Activated B cell treated with CpG ODN at 0.5 μM for 24 hours (primary cell): Measurements from ENCODE around the gene NPR1. TPM values are rescaled to one million over a fixed set of nuclear protein-coding genes. Genes with fewer than 3 reads are reported as not detected.
A peak's percentile ranks its signal among the peaks of the same experiment; 100 is the strongest.

Experiments used
- ATAC-seq: fragments of 200-7000 bp; cut with Tn5 transposase; one replicate; pipeline ENCODE4 v1.10.0; 2021; ENCODE audit warnings: low read depth, mild to moderate bottlenecking, moderate library complexity
- CTCF ChIA-PET: fragments of 350-600 bp; sonication (Branson Sonifier 250); formaldehyde crosslinking; loops from one replicate; lab custom pipeline; 2021; ENCODE audit warnings: antibody characterized with exemption; lab: Charles Lee
- POLR2A ChIA-PET: fragments of 350-600 bp; sonication (Branson Sonifier 250); formaldehyde crosslinking; loops from one replicate; lab custom pipeline; 2021; ENCODE audit warnings: antibody characterized with exemption; lab: Charles Lee
- DNase-seq: peaks from one replicate; pipeline ENCODE4 v3.0.0; 2022
- H3K27ac Mint-ChIP-seq: one replicate; pipeline ENCODE4 v1.8.0; 2020; ENCODE audit warnings: mixed read lengths
- H3K27me3 Mint-ChIP-seq: one replicate; pipeline ENCODE4 v1.8.0; 2021; ENCODE audit warnings: mixed read lengths
- H3K36me3 Mint-ChIP-seq: one replicate; pipeline ENCODE4 v1.8.0; 2021; ENCODE audit warnings: low read depth, mixed read lengths
- H3K4me1 Mint-ChIP-seq: one replicate; pipeline ENCODE4 v1.8.0; 2021; ENCODE audit warnings: mixed read lengths
- H3K4me3 Mint-ChIP-seq: one replicate; pipeline ENCODE4 v1.8.0; 2020; ENCODE audit warnings: mild to moderate bottlenecking, mixed read lengths
- H3K9me3 Mint-ChIP-seq: one replicate; pipeline ENCODE4 v1.8.0; 2020; ENCODE audit warnings: mixed read lengths
- CTCF ChIP-seq: fragments of 200-600 bp; IDR thresholded peaks from one replicate; pipeline ENCODE4 v1.8.0; 2022; ENCODE audit warnings: antibody characterized with exemption, mild to moderate bottlenecking
- intact Hi-C: fragments of 100-400 bp; cut with micrococcal nuclease; formaldehyde crosslinking; loops from one replicate; pipeline ENCODE4 v1.15.1; 2024
- total RNA-seq: library from RNA; stranded (reverse); gene quantifications from 2 replicates; pipeline ENCODE4 v1.2.3, GENCODE V29; 2022

Gene NPR1
- total RNA-seq, 1 donor from 2014 or later: 0.82 TPM

GRCh38 chr1:153642161-153642560, 36.3 kb upstream of the NPR1 start:
- H3K36me3 Mint-ChIP-seq: peaks cover 96% of the 10 kb centered on the region
- intact Hi-C loops: no loop called here
- no peaks in the 10 kb centered on the region for H3K27me3 Mint-ChIP-seq
- H3K4me1 Mint-ChIP-seq: peaks cover 15% of the 10 kb centered on the region
- H3K4me3 Mint-ChIP-seq: no peak overlapping the region
- no peak for ATAC-seq
- CTCF ChIA-PET: interaction anchor here (0.7 kb wide), 1 partner anchor 30 kb away, joined by 3 read pairs; no protein-coding TSS in a partner anchor
- POLR2A ChIA-PET: interaction anchor here (0.6 to 1.5 kb wide), 2 partner anchors 9 to 70 kb away, joined by 4 to 6 read pairs; no protein-coding TSS in a partner anchor
- TF ChIP-seq CTCF: no peak
- H3K27ac Mint-ChIP-seq: no peak overlapping the region
- no peaks in the 10 kb centered on the region for H3K9me3 Mint-ChIP-seq
- DNase-seq: no peak

GRCh38 chr1:153643100-153643499, 35.4 kb upstream of the NPR1 start:
- ATAC-seq: no peak
- TF ChIP-seq CTCF: no peak
- Mint-ChIP-seq H3K4me3 (no peak overlapping the region), H3K27ac (no peak overlapping the region), H3K9me3 (no peaks in the 10 kb centered on the region), H3K27me3 (no peaks in the 10 kb centered on the region), H3K36me3 (peaks cover 91% of the 10 kb centered on the region), H3K4me1 (peaks cover 11% of the 10 kb centered on the region)
- intact Hi-C loops: no loop called here
- ChIA-PET POLR2A (interaction anchor here (1.1 to 2.4 kb wide), 5 partner anchors 9 to 108 kb away, joined by 3 to 29 read pairs (median 6); partner anchors contain the start of genes CHTOP, S100A6 and SNAPIN), CTCF (interaction anchor here (0.9 to 2.3 kb wide), 3 partner anchors 47 to 71 kb away, joined by 3 to 7 read pairs (median 3); no protein-coding TSS in a partner anchor)
- DNase-seq: no peak

GRCh38 chr1:153643816-153644215, 34.7 kb upstream of the NPR1 start:
- Mint-ChIP-seq H3K27ac (peak overlapping the region; percentile 46), H3K4me3 (no peak overlapping the region), H3K9me3 (no peaks in the 10 kb centered on the region), H3K27me3 (no peaks in the 10 kb centered on the region), H3K4me1 (peaks cover 11% of the 10 kb centered on the region), H3K36me3 (peaks cover 85% of the 10 kb centered on the region)
- ATAC-seq: no peak
- POLR2A ChIA-PET: interaction anchor here (0.9 to 2.4 kb wide), 5 partner anchors 9 to 109 kb away, joined by 3 to 29 read pairs (median 5); partner anchors contain the start of genes CHTOP, S100A6 and SNAPIN
- no peak for TF ChIP-seq CTCF
- intact Hi-C loops: no loop called here
- no peak for DNase-seq
- CTCF ChIA-PET: interaction anchor here (0.7 to 2.3 kb wide), 5 partner anchors 9 to 133 kb away, joined by 3 to 7 read pairs (median 3); no protein-coding TSS in a partner anchor

- ChIA-PET POLR2A (interaction anchor here (2.1 kb wide), 1 partner anchor 12 kb away, joined by 14 read pairs; the partner anchor contains the start of gene CHTOP), CTCF (no interaction called here)
- H3K4me3 Mint-ChIP-seq: no peak overlapping the region
- intact Hi-C loops: no loop called here
- peaks cover 12% of the 10 kb centered on the region for H3K4me1 Mint-ChIP-seq
- H3K27ac Mint-ChIP-seq: peak overlapping the region; percentile 71
- TF ChIP-seq CTCF: no peak
- H3K27me3 Mint-ChIP-seq: no peaks in the 10 kb centered on the region
- no peak for ATAC-seq
- H3K9me3 Mint-ChIP-seq: no peaks in the 10 kb centered on the region
- peaks cover 57% of the 10 kb centered on the region for H3K36me3 Mint-ChIP-seq
- DNase-seq: no peak
These were observed 31.7 kb upstream of the NPR1 start for GRCh38 chr1:153646672-153647345.

- H3K36me3 Mint-ChIP-seq: peaks cover 52% of the 10 kb centered on the region
- no peak for TF ChIP-seq CTCF
- CTCF ChIA-PET: no interaction called here
- ATAC-seq: no peak
- POLR2A ChIA-PET: interaction anchor here (0.6 to 2.1 kb wide), 4 partner anchors 12 to 75 kb away, joined by 3 to 14 read pairs (median 4); partner anchors contain the start of genes CHTOP and SNAPIN
- intact Hi-C loops: no loop called here
- peaks cover 12% of the 10 kb centered on the region for H3K4me1 Mint-ChIP-seq
- no peaks in the 10 kb centered on the region for H3K9me3 Mint-ChIP-seq
- H3K27ac Mint-ChIP-seq: peak overlapping the region; percentile 71
- no peak for DNase-seq
- H3K27me3 Mint-ChIP-seq: no peaks in the 10 kb centered on the region
- no peak overlapping the region for H3K4me3 Mint-ChIP-seq
These were observed 31.2 kb upstream of the NPR1 start for GRCh38 chr1:153647346-153647714.
